Mucosa of descending colon (tissue), 3 donors: ENCODE results near the gene CCDC85C. TPM values are rescaled to one million over a fixed set of nuclear protein-coding genes. Genes with fewer than 3 reads are reported as not detected.

Experiments
- ATAC-seq: fragments of 200-7000 bp; cut with Tn5 transposase; one replicate; pipeline ENCODE4 v1.9.1; 2020; ENCODE audit warnings: mild to moderate bottlenecking, moderate library complexity
- DNase-seq, 3 donors: peaks; one replicate each; pipeline ENCODE4 v3.0.0-alpha.2; 2020
- H3K36me3 ChIP-seq: fragments of 200-600 bp; one replicate; pipeline ENCODE4 v1.8.0; 2021; ENCODE audit warnings: low read depth, mild to moderate bottlenecking
- H3K4me1 ChIP-seq: fragments of 200-600 bp; one replicate; pipeline ENCODE4 v1.8.0; 2021; ENCODE audit warnings: low read depth, mild to moderate bottlenecking
- H3K4me3 ChIP-seq: fragments of 200-600 bp; one replicate; pipeline ENCODE4 v1.8.0; 2021; ENCODE audit warnings: mild to moderate bottlenecking
- H3K9me3 ChIP-seq: fragments of 200-600 bp; one replicate; pipeline ENCODE4 v1.8.0; 2021; ENCODE audit warnings: mild to moderate bottlenecking
- CTCF ChIP-seq: fragments of 200-600 bp; IDR thresholded peaks from one replicate; pipeline ENCODE4 v1.8.0; 2022; ENCODE audit warnings: antibody characterized with exemption, mild to moderate bottlenecking
- intact Hi-C, 2 donors: fragments of 100-400 bp; cut with DNase I in 1 of 2; cut with micrococcal nuclease in 1 of 2; formaldehyde crosslinking; loops; one replicate each; pipeline versions ENCODE4 v1.11.0 to v1.11.1; 2022; cut with DNase I, micrococcal nuclease
- total RNA-seq, 3 donors: library from RNA; stranded (reverse); fragmentation: NEBNext Ultra II Directional in 2 of 3; extraction: Animal tissue kit (Norgen Biotek cat#: 25700) in 2 of 3; gene quantifications; one replicate each; pipeline versions ENCODE4 v1.2.1 to v1.2.4, GENCODE V29; 2021 to 2023
- donor health status: DM: no; HTN: no; CAD: no; lungs with moderate emphysema.
- donor health status: DM: no; HTN: no; CAD: no.
- donor health status: DM: no; HTN: yes; CAD: no.

The CCDC85C gene
- total RNA-seq, 3 donors from 2014 or later: 66.2 to 102 (median 66.2) TPM

- Histone ChIP-seq H3K4me3 (no peak overlapping the region), H3K9me3 (no peaks in the 10 kb centered on the region), H3K4me1 (no peaks in the 10 kb centered on the region), H3K36me3 (peaks cover 10% of the 10 kb centered on the region)
- no peak for TF ChIP-seq CTCF
- intact Hi-C loops: no loop called here
- DNase-seq: no peak
- ATAC-seq: peak; percentile 7
Observed at GRCh38 chr14:99508896-99509629, 94.9 kb downstream of the CCDC85C start.

- Histone ChIP-seq H3K4me1 (no peaks in the 10 kb centered on the region), H3K4me3 (no peak overlapping the region), H3K9me3 (no peaks in the 10 kb centered on the region), H3K36me3 (peaks cover 10% of the 10 kb centered on the region)
- no peak for DNase-seq
- TF ChIP-seq CTCF: no peak
- intact Hi-C loops: no loop called here
- no peak for ATAC-seq
Observed at GRCh38 chr14:99507860-99508640, 96.0 kb downstream of the CCDC85C start.

GRCh38 chr14:99506276-99506675, 97.7 kb downstream of the CCDC85C start:
- no peak for ATAC-seq
- intact Hi-C loops: no loop called here
- H3K9me3 ChIP-seq: no peaks in the 10 kb centered on the region
- no peaks in the 10 kb centered on the region for H3K4me1 ChIP-seq
- no peak for TF ChIP-seq CTCF
- peaks cover 17% of the 10 kb centered on the region for H3K36me3 ChIP-seq
- no peak for DNase-seq
- no peak overlapping the region for H3K4me3 ChIP-seq

GRCh38 chr14:99505089-99505488, 98.9 kb downstream of the CCDC85C start:
- no peak overlapping the region for H3K4me3 ChIP-seq
- DNase-seq (no peak), ATAC-seq (no peak)
- H3K4me1 ChIP-seq: no peaks in the 10 kb centered on the region
- peaks cover 20% of the 10 kb centered on the region for H3K36me3 ChIP-seq
- no peaks in the 10 kb centered on the region for H3K9me3 ChIP-seq
- intact Hi-C loops: no loop called here
- TF ChIP-seq CTCF: no peak

- TF ChIP-seq CTCF: no peak
- no peak overlapping the region for H3K4me3 ChIP-seq
- no peak for DNase-seq
- no peaks in the 10 kb centered on the region for H3K9me3 ChIP-seq
- peaks cover 20% of the 10 kb centered on the region for H3K36me3 ChIP-seq
- no peak for ATAC-seq
- intact Hi-C loops: no loop called here
- H3K4me1 ChIP-seq: no peaks in the 10 kb centered on the region
Observed at GRCh38 chr14:99503848-99504453, 100.1 kb downstream of the CCDC85C start.
